ENCODE measurements around the gene ETV1.

The ETV1 gene

GRCh38 chr7:13875496-13876074, 113.9 kb downstream of the ETV1 start:
- DNase-seq: no peak

GRCh38 chr7:13874783-13875182, 114.7 kb downstream of the ETV1 start:
- DNase-seq: no peak

- DNase-seq: no peak
These were observed 116.8 kb downstream of the ETV1 start for GRCh38 chr7:13872709-13873108.

- DNase-seq: no peak
These were observed 118.5 kb downstream of the ETV1 start for GRCh38 chr7:13871008-13871407.

GRCh38 chr7:13860734-13861133, 128.7 kb downstream of the ETV1 start:
- no peak for DNase-seq

- no peak for DNase-seq
These were observed 133.5 kb downstream of the ETV1 start for GRCh38 chr7:13856012-13856411.

GRCh38 chr7:13852281-13852968, 137.0 kb downstream of the ETV1 start:
- no peak for DNase-seq

GRCh38 chr7:13851736-13852135, 137.7 kb downstream of the ETV1 start:
- DNase-seq: no peak

GRCh38 chr7:13850185-13850752, 139.2 kb downstream of the ETV1 start:
- DNase-seq: no peak

- no peak for DNase-seq
These were observed 140.1 kb downstream of the ETV1 start for GRCh38 chr7:13849163-13849892.

- DNase-seq: no peak
These were observed 140.8 kb downstream of the ETV1 start for GRCh38 chr7:13848681-13849131.

- DNase-seq: no peak
These were observed 143.1 kb downstream of the ETV1 start for GRCh38 chr7:13846386-13846785.

GRCh38 chr7:13845601-13846000, 143.9 kb downstream of the ETV1 start:
- DNase-seq: no peak

GRCh38 chr7:13844954-13845353, 144.5 kb downstream of the ETV1 start:
- no peak for DNase-seq

- no peak for DNase-seq
These were observed 148.2 kb downstream of the ETV1 start for GRCh38 chr7:13841284-13841683.

Data from cortex of kidney (tissue), 1 donor.